ENCODE results near the gene ACOT2. TPM values are rescaled to one million over a fixed set of nuclear protein-coding genes. Genes with fewer than 3 reads are reported as not detected.
"Not testable (repeated sequence)": the region's sequence is repeated elsewhere in the genome, so short reads cannot be mapped to it uniquely, and the experiment has no call there.

The ACOT2 gene
- total RNA-seq, 3 donors from 2014 or later (not counting 1 experiment from before 2014, with no cell fraction given) = 16.3 to 19.2 (median 17.4) TPM

- H3K36me3 ChIP-seq (ENCODE audit: control insufficient read depth, insufficient read depth, low read length); H3K9me3 Mint-ChIP-seq; H3K4me3 ChIP-seq (ENCODE audit: low read length); H3K27me3 Mint-ChIP-seq (ENCODE audit: low read depth in 2 of 2); DNase-seq; H3K4me1 Mint-ChIP-seq; H3K27ac Mint-ChIP-seq; H3K36me3 Mint-ChIP-seq; H3K27ac ChIP-seq (ENCODE audit: low read length); H3K9me3 ChIP-seq (ENCODE audit: control insufficient read depth, insufficient read depth, low read length); H3K4me1 ChIP-seq (ENCODE audit: control insufficient read depth, insufficient read depth, low read length); intact Hi-C loops (cut with micrococcal nuclease); H3K27me3 ChIP-seq (ENCODE audit: control insufficient read depth, insufficient read depth, low read length); H3K4me3 Mint-ChIP-seq; ATAC-seq: not testable (repeated sequence)
- no CpG with 5 or more reads among the region's 3 CpGs for WGBS (ENCODE audit: insufficient coverage)
These were observed 19.9 kb upstream of the ACOT2 start for GRCh38 chr14:73549097-73549496.

GRCh38 chr14:73549889-73550524 lies 19.0 kb upstream of the ACOT2 start:
- ATAC-seq; H3K4me3 Mint-ChIP-seq; H3K36me3 ChIP-seq (ENCODE audit: control insufficient read depth, insufficient read depth, low read length); H3K4me3 ChIP-seq (ENCODE audit: low read length); H3K27ac Mint-ChIP-seq; H3K27ac ChIP-seq (ENCODE audit: low read length); H3K4me1 ChIP-seq (ENCODE audit: control insufficient read depth, insufficient read depth, low read length); H3K36me3 Mint-ChIP-seq; H3K27me3 ChIP-seq (ENCODE audit: control insufficient read depth, insufficient read depth, low read length); H3K9me3 ChIP-seq (ENCODE audit: control insufficient read depth, insufficient read depth, low read length); H3K4me1 Mint-ChIP-seq; H3K27me3 Mint-ChIP-seq (ENCODE audit: low read depth in 2 of 2); DNase-seq; intact Hi-C loops (cut with micrococcal nuclease); H3K9me3 Mint-ChIP-seq: not testable (repeated sequence)
- no CpG with 5 or more reads among the region's 6 CpGs for WGBS (ENCODE audit: insufficient coverage)

GRCh38 chr14:73553845-73554244 lies 15.2 kb upstream of the ACOT2 start:
- no peak overlapping the region for H3K27ac ChIP-seq (ENCODE audit: low read length)
- Mint-ChIP-seq H3K4me1 (no peaks in the 10 kb centered on the region), H3K27me3 (ENCODE audit: low read depth in 2 of 2) (no peaks in the 10 kb centered on the region), H3K27ac (no peak overlapping the region), H3K4me3 (no peak overlapping the region), H3K9me3 (no peaks in the 10 kb centered on the region), H3K36me3 (no peaks in the 10 kb centered on the region)
- no peak for TF ChIP-seq CTCF (IDR thresholded peaks at IDR 0.05)
- WGBS (ENCODE audit: insufficient coverage) = 94% methylated on average over 4 of the region's 4 CpGs
- ATAC-seq (no peak), DNase-seq (no peak)
- no peaks in the 10 kb centered on the region for H3K4me1 ChIP-seq (ENCODE audit: control insufficient read depth, insufficient read depth, low read length)
- H3K9me3 ChIP-seq (ENCODE audit: control insufficient read depth, insufficient read depth, low read length) = no peaks in the 10 kb centered on the region
- no peaks in the 10 kb centered on the region for H3K27me3 ChIP-seq (ENCODE audit: control insufficient read depth, insufficient read depth, low read length)
- H3K36me3 ChIP-seq (ENCODE audit: control insufficient read depth, insufficient read depth, low read length) = no peaks in the 10 kb centered on the region
- no peak overlapping the region for H3K4me3 ChIP-seq (ENCODE audit: low read length)
- intact Hi-C loops (cut with micrococcal nuclease) = no loop called here

- not testable (repeated sequence) for H3K27me3 Mint-ChIP-seq (ENCODE audit: low read depth in 2 of 2); H3K4me1 Mint-ChIP-seq
- 50% methylated on average over 1 of the region's 2 CpGs for WGBS (ENCODE audit: insufficient coverage)
These were observed 11.8 kb upstream of the ACOT2 start for GRCh38 chr14:73557201-73557600.

GRCh38 chr14:73558238-73558637 lies 10.8 kb upstream of the ACOT2 start:
- H3K27me3 Mint-ChIP-seq (ENCODE audit: low read depth in 2 of 2); ATAC-seq; intact Hi-C loops (cut with micrococcal nuclease); DNase-seq; H3K36me3 ChIP-seq (ENCODE audit: control insufficient read depth, insufficient read depth, low read length); H3K27me3 ChIP-seq (ENCODE audit: control insufficient read depth, insufficient read depth, low read length); H3K4me1 Mint-ChIP-seq; H3K4me1 ChIP-seq (ENCODE audit: control insufficient read depth, insufficient read depth, low read length); H3K36me3 Mint-ChIP-seq; H3K27ac ChIP-seq (ENCODE audit: low read length); H3K4me3 Mint-ChIP-seq; H3K9me3 ChIP-seq (ENCODE audit: control insufficient read depth, insufficient read depth, low read length); H3K27ac Mint-ChIP-seq; H3K4me3 ChIP-seq (ENCODE audit: low read length); H3K9me3 Mint-ChIP-seq: not testable (repeated sequence)
- WGBS (ENCODE audit: insufficient coverage) = no CpG with 5 or more reads among the region's 2 CpGs

More at GRCh38 chr14:73557201-73557600, 11.8 kb upstream of the ACOT2 start:
- intact Hi-C loops (cut with micrococcal nuclease); H3K36me3 ChIP-seq (ENCODE audit: control insufficient read depth, insufficient read depth, low read length); H3K27ac ChIP-seq (ENCODE audit: low read length); H3K9me3 Mint-ChIP-seq; H3K36me3 Mint-ChIP-seq; H3K4me3 ChIP-seq (ENCODE audit: low read length); ATAC-seq; H3K27me3 ChIP-seq (ENCODE audit: control insufficient read depth, insufficient read depth, low read length); DNase-seq; H3K9me3 ChIP-seq (ENCODE audit: control insufficient read depth, insufficient read depth, low read length); H3K4me3 Mint-ChIP-seq; H3K4me1 ChIP-seq (ENCODE audit: control insufficient read depth, insufficient read depth, low read length); H3K27ac Mint-ChIP-seq: not testable (repeated sequence)

GRCh38 chr14:73562256-73562655 lies 6.8 kb upstream of the ACOT2 start:
- H3K27me3 ChIP-seq (ENCODE audit: control insufficient read depth, insufficient read depth, low read length); H3K27me3 Mint-ChIP-seq (ENCODE audit: low read depth in 2 of 2); H3K36me3 Mint-ChIP-seq; H3K4me3 ChIP-seq (ENCODE audit: low read length); ATAC-seq; H3K9me3 ChIP-seq (ENCODE audit: control insufficient read depth, insufficient read depth, low read length); H3K36me3 ChIP-seq (ENCODE audit: control insufficient read depth, insufficient read depth, low read length); DNase-seq; H3K4me3 Mint-ChIP-seq; intact Hi-C loops (cut with micrococcal nuclease); H3K27ac Mint-ChIP-seq; H3K27ac ChIP-seq (ENCODE audit: low read length); H3K9me3 Mint-ChIP-seq: not testable (repeated sequence)
- 98% methylated on average over 5 of the region's 7 CpGs for WGBS (ENCODE audit: insufficient coverage)
- peaks cover 9 to 18% of the 10 kb centered on the region in 2 donors for H3K4me1 Mint-ChIP-seq
- peaks cover 12% of the 10 kb centered on the region for H3K4me1 ChIP-seq (ENCODE audit: control insufficient read depth, insufficient read depth, low read length)

GRCh38 chr14:73562696-73563095 lies 6.3 kb upstream of the ACOT2 start:
- H3K9me3 Mint-ChIP-seq; H3K36me3 Mint-ChIP-seq; H3K27ac Mint-ChIP-seq; intact Hi-C loops (cut with micrococcal nuclease); H3K27ac ChIP-seq (ENCODE audit: low read length); H3K4me3 Mint-ChIP-seq; H3K27me3 Mint-ChIP-seq (ENCODE audit: low read depth in 2 of 2); H3K36me3 ChIP-seq (ENCODE audit: control insufficient read depth, insufficient read depth, low read length); H3K27me3 ChIP-seq (ENCODE audit: control insufficient read depth, insufficient read depth, low read length); ATAC-seq; H3K9me3 ChIP-seq (ENCODE audit: control insufficient read depth, insufficient read depth, low read length); H3K4me3 ChIP-seq (ENCODE audit: low read length); DNase-seq: not testable (repeated sequence)
- H3K4me1 ChIP-seq (ENCODE audit: control insufficient read depth, insufficient read depth, low read length) = peaks cover 16% of the 10 kb centered on the region
- 93% methylated on average over 6 of the region's 6 CpGs for WGBS (ENCODE audit: insufficient coverage)
- H3K4me1 Mint-ChIP-seq = peaks cover 13 to 22% of the 10 kb centered on the region in 2 donors
